GM21515 (cell line): Measurements from ENCODE around the gene RABGAP1L.
"Not testable (repeated sequence)": the region's sequence is repeated elsewhere in the genome, so short reads cannot be mapped to it uniquely, and the experiment has no call there.

Experiments
- ATAC-seq: cut with Tn5 transposase; IDR thresholded peaks from one replicate; pipeline ENCODE4 v1.9.1; 2021; ENCODE audit not compliant: unreplicated experiment

Gene RABGAP1L

GRCh38 chr1:174649572-174649971 is 490.3 kb downstream of the RABGAP1L start:
- not testable (repeated sequence) for ATAC-seq

GRCh38 chr1:174652569-174653280 is 493.4 kb downstream of the RABGAP1L start:
- no peak for ATAC-seq

GRCh38 chr1:174654560-174654959 is 495.2 kb downstream of the RABGAP1L start:
- no peak for ATAC-seq

GRCh38 chr1:174656409-174657059 is 497.2 kb downstream of the RABGAP1L start:
- no peak for ATAC-seq

GRCh38 chr1:174657411-174657810 is 498.1 kb downstream of the RABGAP1L start:
- ATAC-seq = no peak

- ATAC-seq = no peak
Measured at GRCh38 chr1:174657893-174658292, 498.6 kb downstream of the RABGAP1L start.

GRCh38 chr1:174659823-174660222 is 500.5 kb downstream of the RABGAP1L start:
- ATAC-seq = no peak

GRCh38 chr1:174660476-174660875 is 501.2 kb downstream of the RABGAP1L start:
- no peak for ATAC-seq

GRCh38 chr1:174663358-174663757 is 504.0 kb downstream of the RABGAP1L start:
- no peak for ATAC-seq

GRCh38 chr1:174666248-174666647 is 506.9 kb downstream of the RABGAP1L start:
- no peak for ATAC-seq

GRCh38 chr1:174671826-174672225 is 512.5 kb downstream of the RABGAP1L start:
- no peak for ATAC-seq

GRCh38 chr1:174676856-174677255 is 517.5 kb downstream of the RABGAP1L start:
- ATAC-seq = no peak

- no peak for ATAC-seq
Measured at GRCh38 chr1:174678657-174679056, 519.3 kb downstream of the RABGAP1L start.

GRCh38 chr1:174680101-174680500 is 520.8 kb downstream of the RABGAP1L start:
- ATAC-seq = no peak

- ATAC-seq = no peak
Measured at GRCh38 chr1:174682419-174683008, 523.2 kb downstream of the RABGAP1L start.

GRCh38 chr1:174686213-174686612 is 526.9 kb downstream of the RABGAP1L start:
- ATAC-seq = no peak

GRCh38 chr1:174689524-174689923 is 530.2 kb downstream of the RABGAP1L start:
- no peak for ATAC-seq

- no peak for ATAC-seq
Measured at GRCh38 chr1:174690266-174690665, 530.9 kb downstream of the RABGAP1L start.

GRCh38 chr1:174692313-174692712 is 533.0 kb downstream of the RABGAP1L start:
- no peak for ATAC-seq

- no peak for ATAC-seq
Measured at GRCh38 chr1:174693085-174693484, 533.8 kb downstream of the RABGAP1L start.

GRCh38 chr1:174693539-174693938 is 534.2 kb downstream of the RABGAP1L start:
- ATAC-seq = not testable (repeated sequence)
